GM06990 (cell line): ENCODE data around the gene MGMT.

ENCODE experiments used
- DNase-seq: peaks from one replicate; pipeline ENCODE4 v3.0.0-alpha.2; 2011; ENCODE audit not compliant: insufficient read length; ENCODE audit errors: extremely low read depth
- H3K27me3 ChIP-seq: replicated peaks from 2 replicates; pipeline ENCODE4 v1.6.0; 2011; ENCODE audit warnings: low read length; ENCODE audit not compliant: control insufficient read depth, insufficient read depth
- H3K36me3 ChIP-seq: 2 replicates; pipeline ENCODE4 v1.5.1; 2011; ENCODE audit warnings: low read length; ENCODE audit not compliant: control insufficient read depth, insufficient read depth
- H3K4me3 ChIP-seq: replicated peaks from 2 replicates; pipeline ENCODE4 v1.5.1; 2011; ENCODE audit warnings: low read depth, mild to moderate bottlenecking, control low read depth, low read length
- CTCF ChIP-seq: IDR thresholded peaks from 2 replicates; pipeline ENCODE4 v1.5.1; 2011; ENCODE audit warnings: low read length, control low read depth, mild to moderate bottlenecking, inconsistent platforms; ENCODE audit not compliant: insufficient read depth, poor library complexity, severe bottlenecking

MGMT gene

GRCh38 chr10:129560361-129560760, 93.3 kb downstream of the MGMT start:
- no peak for DNase-seq
- Histone ChIP-seq H3K4me3 (no peak overlapping the region), H3K27me3 (no peaks in the 10 kb centered on the region), H3K36me3 (no peaks in the 10 kb centered on the region)
- no peak for TF ChIP-seq CTCF

- Histone ChIP-seq H3K36me3 (no peaks in the 10 kb centered on the region), H3K27me3 (no peaks in the 10 kb centered on the region), H3K4me3 (no peak overlapping the region)
- TF ChIP-seq CTCF: no peak
- DNase-seq: no peak
Measured at GRCh38 chr10:129562487-129562886, 95.4 kb downstream of the MGMT start.

DNA sequence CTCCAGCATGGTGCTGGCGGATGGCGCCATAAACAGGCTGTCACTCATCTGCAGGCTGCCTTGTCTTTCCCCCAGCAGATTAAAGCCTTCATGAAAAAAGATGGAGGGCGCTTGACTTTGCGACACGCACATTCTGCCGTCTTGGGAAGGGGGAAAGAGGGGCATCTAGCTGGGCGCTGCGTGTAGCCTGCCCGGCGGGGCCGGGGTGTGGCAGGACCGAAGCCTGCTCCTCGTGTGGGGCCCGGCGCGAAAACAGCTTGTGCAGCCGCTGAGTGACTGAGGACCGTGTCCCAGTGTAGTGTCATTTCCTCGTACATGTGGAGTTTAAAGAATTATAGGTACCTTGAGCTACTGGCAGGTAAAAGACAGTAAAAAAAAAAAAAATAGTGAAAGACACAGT, 97.9 kb downstream of the MGMT start:
- TF ChIP-seq CTCF: no peak
- no peak for DNase-seq
- no peaks in the 10 kb centered on the region for H3K36me3 ChIP-seq
- H3K4me3 ChIP-seq: no peak overlapping the region
- H3K27me3 ChIP-seq: no peaks in the 10 kb centered on the region

DNA sequence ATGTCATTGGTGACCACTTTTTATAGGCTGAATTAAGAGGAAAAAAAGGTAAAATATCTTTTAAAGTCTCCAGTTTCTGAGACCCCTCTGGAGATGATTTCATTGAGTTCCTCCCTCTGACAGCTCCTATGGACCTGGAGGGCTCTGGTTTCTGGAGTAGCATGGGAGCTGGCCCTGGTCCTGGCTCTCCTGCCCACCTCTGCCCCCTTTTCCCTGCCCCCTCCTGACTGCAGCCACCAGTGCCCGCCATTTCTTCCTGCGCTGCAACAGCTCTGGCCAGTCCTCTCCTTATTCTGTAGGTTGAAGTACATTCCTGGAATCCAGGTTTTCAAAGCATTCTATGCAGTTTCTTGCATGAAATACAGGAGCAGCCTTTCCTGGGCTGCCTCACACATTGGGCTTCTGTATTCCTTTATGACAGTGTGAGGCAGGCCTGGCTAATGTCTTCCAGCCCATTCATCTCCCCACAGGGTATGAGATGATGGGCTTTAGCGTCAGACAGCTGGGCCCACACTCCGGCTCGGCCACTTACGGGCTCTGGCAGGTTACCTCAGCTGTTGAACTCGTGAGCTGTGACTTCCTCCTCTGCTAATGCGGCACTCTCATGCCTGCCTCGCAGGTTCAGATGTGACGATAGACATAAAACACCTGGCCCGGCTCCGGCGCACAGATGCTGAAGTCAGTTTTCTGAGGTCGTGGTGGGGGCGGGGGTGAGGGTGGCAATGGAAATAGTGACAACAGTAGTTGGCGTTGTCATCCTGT, 101.7 kb downstream of the MGMT start:
- H3K27me3 ChIP-seq: no peaks in the 10 kb centered on the region
- H3K4me3 ChIP-seq: no peak overlapping the region
- DNase-seq: no peak
- H3K36me3 ChIP-seq: no peaks in the 10 kb centered on the region
- no peak for TF ChIP-seq CTCF

- no peaks in the 10 kb centered on the region for H3K27me3 ChIP-seq
- no peak for TF ChIP-seq CTCF
- DNase-seq: no peak
- no peaks in the 10 kb centered on the region for H3K36me3 ChIP-seq
- H3K4me3 ChIP-seq: no peak overlapping the region
Measured at GRCh38 chr10:129570185-129570584, 103.1 kb downstream of the MGMT start.

DNA sequence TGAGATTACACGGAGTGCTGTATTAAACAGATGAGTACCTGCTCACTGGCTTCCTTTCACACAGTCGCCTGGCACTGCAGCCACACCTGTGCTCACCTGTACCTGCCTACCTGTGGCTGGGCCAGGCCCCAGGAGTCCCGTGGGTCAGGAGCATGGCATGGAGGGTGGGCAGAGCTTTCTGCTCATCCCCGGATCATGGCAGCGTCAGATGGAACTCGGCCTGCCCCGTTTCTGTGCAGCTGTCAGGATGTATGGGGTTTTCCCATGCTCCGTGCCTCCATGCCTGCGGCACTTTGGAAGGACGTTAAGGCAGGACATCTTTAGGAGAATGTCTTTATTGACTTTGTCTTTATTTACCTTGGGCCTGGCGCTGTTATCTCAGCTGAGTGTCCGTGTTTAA, 112.2 kb downstream of the MGMT start:
- Histone ChIP-seq H3K4me3 (no peak overlapping the region), H3K27me3 (no peaks in the 10 kb centered on the region), H3K36me3 (no peaks in the 10 kb centered on the region)
- TF ChIP-seq CTCF: no peak
- no peak for DNase-seq
